ENCODE measurements around the gene ITGA7.

ITGA7 gene

DNA sequence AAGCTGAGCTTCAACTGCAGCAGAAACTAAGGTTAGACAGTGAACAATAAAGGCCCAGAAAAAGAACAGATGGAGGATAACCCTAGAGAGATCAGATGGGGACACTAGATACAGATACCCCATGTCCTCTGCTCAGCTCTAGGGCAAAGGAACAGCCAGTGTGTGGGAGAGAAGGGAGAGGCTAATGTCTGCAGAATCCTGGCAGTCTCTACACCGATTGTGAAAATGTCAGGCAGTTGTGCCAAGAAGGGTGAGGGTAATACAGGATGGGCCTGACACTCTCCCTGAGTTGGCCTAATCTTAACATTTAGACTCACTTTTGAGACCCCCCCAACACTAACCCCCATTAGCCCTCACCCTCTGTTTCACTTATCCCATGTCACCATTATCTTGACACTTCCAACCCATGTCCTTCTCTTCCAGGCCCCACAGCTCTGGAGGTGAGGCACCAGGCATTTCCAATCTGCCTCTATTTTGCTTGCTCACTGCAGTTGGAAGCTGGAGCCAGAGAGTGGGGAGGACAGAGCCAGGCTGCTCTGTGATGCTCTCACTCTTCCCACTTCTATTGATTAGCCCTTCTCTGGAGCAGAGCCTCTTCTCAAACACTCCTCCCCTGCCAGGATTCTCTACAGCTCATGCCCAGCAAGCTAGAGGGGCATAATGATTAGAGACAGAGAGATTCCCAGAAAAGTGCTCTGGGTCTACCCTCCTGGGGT, 5.2 kb upstream of the ITGA7 start:
- H3K4me3 ChIP-seq (replicated peaks; ENCODE audit: low read depth, low read length): no peak overlapping the region
- TF ChIP-seq, protein P1, sequence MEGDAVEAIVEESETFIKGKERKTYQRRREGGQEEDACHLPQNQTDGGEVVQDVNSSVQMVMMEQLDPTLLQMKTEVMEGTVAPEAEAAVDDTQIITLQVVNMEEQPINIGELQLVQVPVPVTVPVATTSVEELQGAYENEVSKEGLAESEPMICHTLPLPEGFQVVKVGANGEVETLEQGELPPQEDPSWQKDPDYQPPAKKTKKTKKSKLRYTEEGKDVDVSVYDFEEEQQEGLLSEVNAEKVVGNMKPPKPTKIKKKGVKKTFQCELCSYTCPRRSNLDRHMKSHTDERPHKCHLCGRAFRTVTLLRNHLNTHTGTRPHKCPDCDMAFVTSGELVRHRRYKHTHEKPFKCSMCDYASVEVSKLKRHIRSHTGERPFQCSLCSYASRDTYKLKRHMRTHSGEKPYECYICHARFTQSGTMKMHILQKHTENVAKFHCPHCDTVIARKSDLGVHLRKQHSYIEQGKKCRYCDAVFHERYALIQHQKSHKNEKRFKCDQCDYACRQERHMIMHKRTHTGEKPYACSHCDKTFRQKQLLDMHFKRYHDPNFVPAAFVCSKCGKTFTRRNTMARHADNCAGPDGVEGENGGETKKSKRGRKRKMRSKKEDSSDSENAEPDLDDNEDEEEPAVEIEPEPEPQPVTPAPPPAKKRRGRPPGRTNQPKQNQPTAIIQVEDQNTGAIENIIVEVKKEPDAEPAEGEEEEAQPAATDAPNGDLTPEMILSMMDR (IDR thresholded peaks at IDR 0.05; ENCODE audit: low read depth, low read length, missing control alignments): no peak
- no peak for DNase-seq (ENCODE audit: extremely low read depth, low read depth)

DNA sequence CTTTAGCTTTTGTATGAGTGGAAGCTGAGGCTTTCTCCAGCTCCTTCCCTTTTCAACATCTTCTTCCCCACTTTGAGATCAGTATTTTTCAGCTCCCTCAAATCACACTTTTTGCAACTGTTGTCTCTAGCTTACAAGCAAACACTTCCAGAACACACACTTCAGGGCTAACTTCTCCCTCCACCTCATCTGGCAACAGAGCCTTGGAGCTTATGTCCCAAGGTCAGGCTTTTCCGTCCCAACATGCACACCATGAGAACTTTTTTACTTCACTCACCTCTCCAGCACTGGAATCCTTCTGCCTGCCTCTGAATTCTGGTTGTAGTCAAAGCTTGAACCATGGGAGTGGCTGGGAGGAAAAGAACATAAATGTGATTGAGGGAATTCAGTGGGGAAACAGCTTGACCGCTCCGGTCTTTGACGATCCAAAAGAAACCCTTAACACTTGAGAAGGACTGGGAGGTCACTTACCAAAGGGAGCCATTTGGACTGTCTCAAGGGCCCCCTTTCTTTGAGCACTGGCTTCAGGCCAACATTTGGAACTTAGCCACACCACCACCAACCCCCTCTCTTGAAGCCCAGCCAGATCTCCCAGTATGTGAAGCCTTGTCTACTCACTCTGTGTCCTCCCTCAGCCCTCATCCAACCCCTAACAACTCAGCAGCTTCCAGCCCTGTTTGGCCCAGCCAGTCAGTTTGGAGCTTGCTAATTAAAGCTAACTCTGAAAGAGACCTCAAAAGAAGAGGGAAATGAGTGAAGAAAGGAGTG, 4.3 kb upstream of the ITGA7 start:
- H3K4me3 ChIP-seq (replicated peaks; ENCODE audit: low read depth, low read length): no peak overlapping the region
- TF ChIP-seq, protein P1 (IDR thresholded peaks at IDR 0.05; ENCODE audit: low read depth, low read length, missing control alignments): no peak
- no peak for DNase-seq (ENCODE audit: extremely low read depth, low read depth)

DNA sequence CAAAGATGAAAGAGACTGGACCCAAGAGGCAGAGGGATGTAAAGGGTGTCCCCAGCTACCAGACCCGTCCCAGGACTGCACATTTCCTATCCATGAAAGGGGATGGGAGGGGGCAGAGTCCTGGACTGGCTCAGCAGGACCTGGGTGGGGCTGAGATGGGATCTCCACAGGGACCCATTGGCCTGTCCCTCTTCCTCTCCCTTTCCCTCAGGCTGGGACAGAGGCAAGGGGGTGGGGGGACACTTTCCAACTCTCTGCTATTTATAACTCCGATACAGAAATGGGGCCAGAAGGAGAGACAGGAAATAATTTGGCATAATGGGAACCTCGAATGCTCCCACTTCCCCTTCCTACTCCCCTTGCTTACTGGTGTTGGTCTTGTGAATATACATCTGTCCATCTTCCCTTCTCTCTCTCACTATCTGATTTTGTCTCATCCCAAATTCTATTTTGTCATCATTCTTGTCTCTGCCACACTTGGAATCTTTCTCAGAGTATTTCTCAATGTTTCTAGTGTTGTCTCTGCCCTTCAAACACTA, 1.1 kb upstream of the ITGA7 start:
- H3K4me3 ChIP-seq (replicated peaks; ENCODE audit: low read depth, low read length): no peak overlapping the region

DNA sequence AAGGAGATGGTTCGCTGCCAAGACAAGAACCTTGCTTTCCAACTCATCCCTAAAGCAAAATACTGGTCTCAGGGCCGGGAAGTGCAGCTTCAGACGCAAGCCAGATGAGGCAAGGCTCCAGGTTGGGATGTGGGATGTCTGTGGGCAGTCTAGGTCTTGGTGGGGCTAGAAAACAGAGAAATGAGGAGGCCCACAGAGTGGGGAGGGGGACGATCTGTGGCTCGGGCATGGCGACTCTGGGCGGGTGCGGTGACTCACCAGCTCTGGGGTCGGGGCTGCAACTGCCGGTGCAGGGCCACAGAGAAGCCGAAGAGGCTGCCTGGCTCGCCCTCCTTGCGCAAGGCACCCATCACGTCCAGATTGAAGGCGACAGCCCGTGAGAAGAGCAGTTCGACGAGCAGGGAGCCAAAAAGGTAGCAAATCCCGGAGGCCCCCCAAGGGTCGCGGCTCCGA, 459 bp downstream of the ITGA7 start:
- TF ChIP-seq, protein P1 (IDR thresholded peaks at IDR 0.05; ENCODE audit: low read depth, low read length, missing control alignments): no peak
- H3K4me3 ChIP-seq (replicated peaks; ENCODE audit: low read depth, low read length): peak overlapping the region; percentile 40
- DNase-seq (ENCODE audit: extremely low read depth, low read depth): no peak

More for the DNA sequence above, 1.1 kb upstream of the ITGA7 start:
- DNase-seq (ENCODE audit: extremely low read depth, low read depth): no peak
- TF ChIP-seq, protein P1 (IDR thresholded peaks at IDR 0.05; ENCODE audit: low read depth, low read length, missing control alignments): no peak

DNA sequence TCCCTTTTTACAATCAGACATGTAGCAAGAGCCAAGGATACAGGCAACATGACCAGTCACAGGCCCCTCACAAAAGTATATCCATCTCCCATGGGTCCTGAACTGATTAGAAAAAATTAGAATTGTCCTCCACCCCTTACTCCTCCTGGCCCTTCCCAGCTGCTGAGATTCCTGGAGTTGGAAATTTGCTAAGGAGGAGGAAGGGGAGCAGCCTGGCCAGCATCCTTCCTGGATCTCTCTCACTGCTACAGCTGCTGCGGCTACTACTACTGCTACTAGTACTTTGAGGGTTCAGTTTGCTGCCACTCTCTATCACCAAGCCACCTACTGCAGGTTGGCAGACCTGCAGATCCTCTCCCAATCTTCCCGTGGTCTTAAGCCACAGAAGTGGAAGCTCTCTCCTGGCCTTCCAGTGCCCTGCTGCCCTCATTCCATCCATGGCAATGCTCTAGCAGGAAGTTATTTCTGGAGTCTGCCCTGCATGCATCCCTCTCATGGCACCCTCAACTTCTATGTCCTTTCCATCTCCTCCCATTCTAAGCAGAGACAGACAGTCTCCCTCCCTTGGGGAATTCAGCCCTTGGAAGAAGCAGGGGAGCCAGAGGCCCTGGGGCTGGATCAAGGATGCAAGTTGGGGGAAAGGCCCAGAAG, 1.0 kb downstream of the ITGA7 start:
- DNase-seq (ENCODE audit: extremely low read depth, low read depth): no peak
- TF ChIP-seq, protein P1 (IDR thresholded peaks at IDR 0.05; ENCODE audit: low read depth, low read length, missing control alignments): no peak
- H3K4me3 ChIP-seq (replicated peaks; ENCODE audit: low read depth, low read length): no peak overlapping the region; the same call in 1 of the 2 replicates

DNA sequence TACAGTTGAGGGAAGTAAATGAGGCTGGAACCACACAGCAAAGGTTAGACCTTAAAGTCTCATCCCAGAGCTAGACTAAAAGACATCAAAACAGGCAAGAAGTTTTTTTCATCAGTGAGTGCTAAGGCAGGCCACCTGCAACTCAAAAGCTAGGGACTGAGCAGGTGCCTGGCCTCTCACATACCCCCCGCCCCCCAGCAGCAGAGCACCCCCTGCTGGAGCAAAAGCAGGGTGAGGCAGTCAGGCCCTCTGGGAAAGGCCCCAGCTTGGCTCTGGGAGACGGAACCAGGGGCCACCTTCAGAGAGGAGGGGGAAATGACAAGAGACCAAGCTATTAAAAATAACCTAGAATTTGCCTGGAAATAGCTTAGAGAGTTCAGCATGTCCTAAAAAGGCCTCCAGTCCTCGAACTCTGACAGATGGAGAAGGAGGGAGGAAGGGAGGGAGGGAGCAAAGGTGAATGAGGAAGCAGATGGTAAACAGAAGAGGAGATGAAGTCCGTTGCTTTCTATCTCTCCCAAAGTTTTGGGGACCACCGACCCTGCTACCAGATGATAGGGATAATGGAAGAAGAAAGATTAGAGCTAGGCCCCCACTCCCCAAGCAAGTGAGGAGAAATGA, 1.8 kb downstream of the ITGA7 start:
- DNase-seq (ENCODE audit: extremely low read depth, low read depth): no peak
- no peak overlapping the region for H3K4me3 ChIP-seq (replicated peaks; ENCODE audit: low read depth, low read length)
- TF ChIP-seq, protein P1 (IDR thresholded peaks at IDR 0.05; ENCODE audit: low read depth, low read length, missing control alignments): peak; percentile 46
